ENCODE data around the gene KRT83.

The KRT83 gene

GRCh38 chr12:52368508-52368907 lies 47.3 kb upstream of the KRT83 start:
- TF ChIP-seq CTCF (IDR thresholded peaks at IDR 0.05; ENCODE audit: low read depth, low read length, poor library complexity, severe bottlenecking), result no peak
- TF ChIP-seq EZH2phosphoT487 (IDR thresholded peaks at IDR 0.05; ENCODE audit: borderline replicate concordance, low read length), result no peak
- no peaks in the 10 kb centered on the region for H3F3A ChIP-seq (ENCODE audit: control insufficient read depth, insufficient read depth)
- no peaks in the 10 kb centered on the region for H4K20me1 ChIP-seq (ENCODE audit: control insufficient read depth, insufficient read depth, low read depth, low read length)
- H3K4me1 ChIP-seq (ENCODE audit: control insufficient read depth, low read length), result no peaks in the 10 kb centered on the region
- no peaks in the 10 kb centered on the region for H3K79me2 ChIP-seq (ENCODE audit: control insufficient read depth, low read length)
- no peak overlapping the region for H3K4me2 ChIP-seq (ENCODE audit: low read length)
- H3K9me3 ChIP-seq (ENCODE audit: control insufficient read depth, insufficient read depth, low read length), result no peaks in the 10 kb centered on the region
- peaks cover 7% of the 10 kb centered on the region for H3K27me3 ChIP-seq (ENCODE audit: control insufficient read depth, low read length)
- no peak overlapping the region for H3K4me3 ChIP-seq (ENCODE audit: low read length)
- H3K27ac ChIP-seq (ENCODE audit: low read depth, low read length), result no peak overlapping the region
- H3K36me3 ChIP-seq (ENCODE audit: control insufficient read depth, low read length), result no peaks in the 10 kb centered on the region
- H3K9me2 ChIP-seq (replicated peaks; ENCODE audit: control insufficient read depth, low read length), result no peaks in the 10 kb centered on the region

GRCh38 chr12:52367876-52368275 lies 46.7 kb upstream of the KRT83 start:
- Histone ChIP-seq H3K9me2 (replicated peaks; ENCODE audit: control insufficient read depth, low read length) (no peaks in the 10 kb centered on the region), H3K4me1 (ENCODE audit: control insufficient read depth, low read length) (no peaks in the 10 kb centered on the region), H4K20me1 (ENCODE audit: control insufficient read depth, insufficient read depth, low read depth, low read length) (no peaks in the 10 kb centered on the region), H3K36me3 (ENCODE audit: control insufficient read depth, low read length) (no peaks in the 10 kb centered on the region), H3K27ac (ENCODE audit: low read depth, low read length) (no peak overlapping the region), H3K9me3 (ENCODE audit: control insufficient read depth, insufficient read depth, low read length) (no peaks in the 10 kb centered on the region), H3K4me3 (ENCODE audit: low read length) (no peak overlapping the region), H3F3A (ENCODE audit: control insufficient read depth, insufficient read depth) (no peaks in the 10 kb centered on the region), H3K27me3 (ENCODE audit: control insufficient read depth, low read length) (peaks cover 7% of the 10 kb centered on the region), H3K79me2 (ENCODE audit: control insufficient read depth, low read length) (no peaks in the 10 kb centered on the region), H3K4me2 (ENCODE audit: low read length) (no peak overlapping the region)
- TF ChIP-seq EZH2phosphoT487 (IDR thresholded peaks at IDR 0.05; ENCODE audit: borderline replicate concordance, low read length) (no peak), CTCF (IDR thresholded peaks at IDR 0.05; ENCODE audit: low read depth, low read length, poor library complexity, severe bottlenecking) (no peak)

- H3K79me2 ChIP-seq (ENCODE audit: control insufficient read depth, low read length), result no peaks in the 10 kb centered on the region
- no peak for TF ChIP-seq EZH2phosphoT487 (IDR thresholded peaks at IDR 0.05; ENCODE audit: borderline replicate concordance, low read length)
- no peak for TF ChIP-seq CTCF (IDR thresholded peaks at IDR 0.05; ENCODE audit: low read depth, low read length, poor library complexity, severe bottlenecking)
- no peaks in the 10 kb centered on the region for H3K9me3 ChIP-seq (ENCODE audit: control insufficient read depth, insufficient read depth, low read length)
- H3K27me3 ChIP-seq (ENCODE audit: control insufficient read depth, low read length), result peaks cover 7% of the 10 kb centered on the region
- no peaks in the 10 kb centered on the region for H3F3A ChIP-seq (ENCODE audit: control insufficient read depth, insufficient read depth)
- no peak within 1 kb of the TSS for H3K27ac ChIP-seq (ENCODE audit: low read depth, low read length)
- H4K20me1 ChIP-seq (ENCODE audit: control insufficient read depth, insufficient read depth, low read depth, low read length), result no peaks in the 10 kb centered on the region
- no peak within 1 kb of the TSS for H3K4me2 ChIP-seq (ENCODE audit: low read length)
- H3K36me3 ChIP-seq (ENCODE audit: control insufficient read depth, low read length), result no peaks in the 10 kb centered on the region
- H3K4me3 ChIP-seq (ENCODE audit: low read length), result no peak within 1 kb of the TSS
- H3K4me1 ChIP-seq (ENCODE audit: control insufficient read depth, low read length), result no peaks in the 10 kb centered on the region
- H3K9me2 ChIP-seq (replicated peaks; ENCODE audit: control insufficient read depth, low read length), result no peaks in the 10 kb centered on the region
Observed at GRCh38 chr12:52366738-52367485, 45.7 kb upstream of the KRT83 start, which contains the start of gene KRT85. KRT85 (minus strand) TSS chr12:52367481; CDS start chr12:52367405, 76 bp downstream.

All from DOHH2 (cell line).